GM21576 (cell line): ENCODE measurements around the gene PLD1.

Source experiments
- ATAC-seq: cut with Tn5 transposase; IDR thresholded peaks from one replicate; pipeline ENCODE4 v1.9.1; 2021; ENCODE audit warnings: mild to moderate bottlenecking, moderate library complexity; ENCODE audit not compliant: unreplicated experiment

Gene PLD1

GRCh38 chr3:171775943-171776342 lies 34.3 kb downstream of the PLD1 start:
- ATAC-seq: no peak

GRCh38 chr3:171774521-171774920 lies 35.8 kb downstream of the PLD1 start:
- ATAC-seq: no peak

GRCh38 chr3:171772427-171773056 lies 37.7 kb downstream of the PLD1 start:
- ATAC-seq: peak; percentile 55

GRCh38 chr3:171770689-171771620 lies 39.3 kb downstream of the PLD1 start:
- ATAC-seq: peak; percentile 64

- no peak for ATAC-seq
Measured at GRCh38 chr3:171769461-171769860, 40.8 kb downstream of the PLD1 start.

- ATAC-seq: no peak
Measured at GRCh38 chr3:171768986-171769385, 41.3 kb downstream of the PLD1 start.

- ATAC-seq: no peak
Measured at GRCh38 chr3:171768281-171768900, 41.9 kb downstream of the PLD1 start.

- ATAC-seq: no peak
Measured at GRCh38 chr3:171765511-171765887, 44.8 kb downstream of the PLD1 start.

- no peak for ATAC-seq
Measured at GRCh38 chr3:171763392-171763791, 46.9 kb downstream of the PLD1 start.

DNA sequence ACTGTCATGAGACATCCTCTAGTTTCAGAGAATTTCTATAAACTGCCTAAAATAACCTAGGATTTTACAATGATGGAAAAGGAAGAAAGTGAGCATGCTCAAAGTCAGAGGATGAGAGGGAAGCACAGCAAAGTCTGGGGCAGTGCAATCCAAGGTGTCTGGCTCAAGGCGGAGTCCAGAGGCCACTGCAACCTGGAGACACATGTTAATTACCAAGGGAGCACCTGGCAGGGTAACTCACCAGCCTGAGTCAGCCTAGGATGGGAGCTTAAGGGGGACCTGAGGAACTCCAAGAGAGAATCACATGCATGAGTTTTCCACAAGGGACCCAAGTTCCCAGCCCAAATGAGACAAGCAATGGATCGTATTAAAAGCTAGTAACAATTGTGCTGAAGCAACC lies 49.8 kb downstream of the PLD1 start:
- no peak for ATAC-seq

DNA sequence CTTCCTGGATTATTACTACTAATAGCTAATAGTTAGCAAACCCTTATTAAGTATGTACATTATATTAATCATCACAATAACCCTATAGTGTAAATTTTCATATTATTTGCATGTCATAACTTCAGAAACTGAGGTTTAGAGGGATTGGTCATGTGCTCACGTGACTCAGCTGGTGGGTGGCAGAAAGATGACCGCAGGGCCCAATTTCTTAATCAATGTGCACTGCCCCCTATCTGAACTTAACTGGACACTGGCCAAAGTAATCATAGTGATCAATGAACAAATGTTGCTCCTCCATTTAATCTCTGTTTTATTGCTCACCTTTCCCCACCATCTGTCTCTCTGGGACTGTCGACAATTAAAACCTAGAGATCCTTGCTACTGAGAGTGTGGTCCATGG lies 52.2 kb downstream of the PLD1 start:
- no peak for ATAC-seq

GRCh38 chr3:171757361-171758034 lies 52.8 kb downstream of the PLD1 start:
- ATAC-seq: no peak

DNA sequence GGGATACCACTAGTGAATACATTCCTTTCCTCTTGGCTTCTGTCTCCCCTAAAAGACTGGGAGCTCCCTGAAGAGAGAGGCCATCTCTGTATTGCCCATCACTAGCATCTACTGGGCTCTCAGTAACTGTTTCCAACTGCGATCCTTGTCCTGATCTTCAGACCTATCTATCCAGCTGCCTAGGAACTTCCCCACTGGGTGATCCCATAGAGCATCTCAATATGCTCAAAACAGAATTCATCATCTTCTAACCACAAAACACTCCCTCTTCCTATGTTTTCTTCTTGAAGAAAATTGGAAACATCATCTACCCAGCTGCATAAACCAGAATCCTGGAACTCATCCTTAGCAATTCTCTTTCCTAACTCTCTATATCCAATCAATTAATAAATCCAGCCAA lies 54.6 kb downstream of the PLD1 start:
- no peak for ATAC-seq

- no peak for ATAC-seq
Measured at GRCh38 chr3:171755015-171755589, 55.2 kb downstream of the PLD1 start.

DNA sequence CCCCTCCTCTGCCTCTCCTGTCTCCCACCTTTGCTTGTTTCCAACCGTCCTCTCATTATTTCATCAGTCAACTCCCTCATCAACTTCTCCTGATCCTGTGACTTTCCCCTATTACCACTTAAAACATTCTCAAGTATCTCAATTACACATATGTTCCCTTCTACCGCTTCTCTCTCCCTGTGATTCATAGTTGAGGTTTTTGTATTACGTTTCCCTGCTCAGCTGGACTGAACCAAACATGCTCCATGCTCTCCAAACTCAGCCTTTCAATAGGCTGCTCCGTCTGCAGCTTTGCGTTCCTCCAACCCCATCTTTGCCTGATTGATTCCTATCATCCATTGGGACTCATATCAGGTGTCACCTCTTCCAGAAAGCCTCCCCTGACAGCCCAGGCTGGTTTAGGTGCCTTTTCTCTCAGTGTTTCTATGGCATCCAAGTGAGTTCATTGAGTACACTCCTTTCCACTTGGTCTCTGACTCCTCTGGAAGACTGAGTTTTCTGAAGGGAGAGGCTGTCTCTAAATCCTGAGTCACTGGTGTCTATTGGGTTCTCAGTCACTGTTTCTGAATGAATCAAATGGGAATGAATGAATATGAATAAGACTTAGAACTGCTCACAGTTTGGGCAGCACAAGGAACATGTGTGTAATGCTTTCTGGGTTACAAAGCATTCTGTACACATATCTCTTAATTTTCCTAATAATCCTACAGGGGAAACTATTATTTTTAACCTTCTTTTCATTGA lies 56.4 kb downstream of the PLD1 start:
- ATAC-seq: no peak

- ATAC-seq: no peak
Measured at GRCh38 chr3:171753025-171753472, 57.2 kb downstream of the PLD1 start.

DNA sequence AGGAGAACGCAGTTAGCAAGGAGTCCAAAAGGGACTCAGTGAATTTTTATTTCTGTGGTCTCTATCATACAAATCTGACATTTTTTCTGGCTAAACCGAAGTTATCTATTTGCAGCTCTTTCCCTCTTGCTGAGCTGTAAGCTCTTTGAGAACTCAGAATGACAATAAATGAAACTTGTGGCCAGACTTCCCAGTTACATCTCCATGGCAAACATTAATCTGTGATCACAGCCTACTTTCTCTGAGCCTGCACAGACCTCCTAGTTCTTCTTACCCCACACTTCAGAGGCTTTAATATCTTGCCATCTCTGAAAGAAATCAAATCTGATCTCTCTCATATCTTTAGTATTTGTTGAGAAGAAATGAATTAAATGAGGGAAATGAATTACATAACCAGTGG lies 58.0 kb downstream of the PLD1 start:
- ATAC-seq: no peak

DNA sequence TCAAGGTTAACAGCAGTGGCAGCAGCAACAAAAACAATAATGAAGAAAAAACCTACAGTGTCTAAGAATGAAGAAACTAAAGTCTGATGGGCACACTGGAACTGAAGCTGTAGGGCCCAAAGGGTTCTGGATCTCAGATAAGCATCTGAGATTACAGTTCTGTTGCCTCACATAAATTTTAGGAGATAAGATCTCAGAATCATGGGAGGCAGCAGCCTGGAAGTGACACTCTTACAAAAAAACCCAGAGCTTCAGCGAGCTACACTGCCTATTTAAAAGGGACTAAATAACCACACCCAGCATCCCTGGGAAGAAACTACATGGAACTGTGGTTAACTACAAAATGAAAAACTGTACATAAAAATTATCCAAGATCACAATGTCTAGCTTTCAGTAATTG lies 61.2 kb downstream of the PLD1 start:
- no peak for ATAC-seq

GRCh38 chr3:171748064-171748924 lies 62.0 kb downstream of the PLD1 start:
- ATAC-seq: no peak
